Mesothelial cell of epicardium (in vitro differentiated cells): ENCODE measurements around the gene OCLN. TPM values are rescaled to one million over a fixed set of nuclear protein-coding genes. Genes with fewer than 3 reads are reported as not detected.
"Not testable (repeated sequence)": the region's sequence is repeated elsewhere in the genome, so short reads cannot be mapped to it uniquely, and the experiment has no call there.

Experiments
- DNase-seq, 2 experiments: peaks; one replicate each; pipeline ENCODE4 v3.0.0; 2021; ENCODE audit warnings: low spot score in 2 of 2; ENCODE audit not compliant: unreplicated experiment in 2 of 2
- H3K27ac Mint-ChIP-seq: 2 replicates; pipeline ENCODE4 v1.8.0; 2021; ENCODE audit warnings: mixed read lengths
- H3K27me3 Mint-ChIP-seq: 2 replicates; pipeline ENCODE4 v1.8.0; 2021; ENCODE audit warnings: low read depth, mixed read lengths
- H3K36me3 Mint-ChIP-seq: 2 replicates; pipeline ENCODE4 v1.8.0; 2021; ENCODE audit warnings: mixed read lengths
- H3K4me1 Mint-ChIP-seq: 2 replicates; pipeline ENCODE4 v1.8.0; 2021; ENCODE audit warnings: mixed read lengths
- H3K4me3 Mint-ChIP-seq: 2 replicates; pipeline ENCODE4 v1.8.0; 2021; ENCODE audit warnings: mild to moderate bottlenecking, moderate library complexity, mixed read lengths
- H3K9me3 Mint-ChIP-seq: 2 replicates; pipeline ENCODE4 v1.8.0; 2021; ENCODE audit warnings: mixed read lengths
- CTCF ChIP-seq: fragments of 200-600 bp; sonication (generic); IDR thresholded peaks from one replicate; pipeline ENCODE4 v1.5.0; 2021; ENCODE audit warnings: antibody characterized with exemption; ENCODE audit not compliant: unreplicated experiment
- total RNA-seq: library from RNA; stranded (reverse); gene quantifications from 3 replicates; pipeline ENCODE4 v1.2.1, GENCODE V29; 2021

The OCLN gene
- total RNA-seq, 1 donor from 2014 or later: 37.8 TPM

DNA sequence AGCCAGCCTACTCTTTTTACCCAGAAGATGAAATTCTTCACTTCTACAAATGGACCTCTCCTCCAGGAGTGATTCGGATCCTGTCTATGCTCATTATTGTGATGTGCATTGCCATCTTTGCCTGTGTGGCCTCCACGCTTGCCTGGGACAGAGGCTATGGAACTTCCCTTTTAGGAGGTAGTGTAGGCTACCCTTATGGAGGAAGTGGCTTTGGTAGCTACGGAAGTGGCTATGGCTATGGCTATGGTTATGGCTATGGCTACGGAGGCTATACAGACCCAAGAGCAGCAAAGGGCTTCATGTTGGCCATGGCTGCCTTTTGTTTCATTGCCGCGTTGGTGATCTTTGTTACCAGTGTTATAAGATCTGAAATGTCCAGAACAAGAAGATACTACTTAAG, 16.6 kb downstream of the OCLN start:
- H3K9me3 Mint-ChIP-seq: no peaks in the 10 kb centered on the region
- peaks cover 3% of the 10 kb centered on the region for H3K4me1 Mint-ChIP-seq
- H3K27me3 Mint-ChIP-seq: no peaks in the 10 kb centered on the region
- H3K4me3 Mint-ChIP-seq: no peak overlapping the region
- peaks cover 39% of the 10 kb centered on the region for H3K36me3 Mint-ChIP-seq
- no peak overlapping the region for H3K27ac Mint-ChIP-seq
- TF ChIP-seq CTCF: no peak
- no peak for DNase-seq

GRCh38 chr5:69510694-69511093, 18.1 kb downstream of the OCLN start:
- H3K27ac Mint-ChIP-seq: no peak overlapping the region
- H3K4me1 Mint-ChIP-seq: peaks cover 3% of the 10 kb centered on the region
- no peaks in the 10 kb centered on the region for H3K27me3 Mint-ChIP-seq
- peaks cover 38% of the 10 kb centered on the region for H3K36me3 Mint-ChIP-seq
- no peaks in the 10 kb centered on the region for H3K9me3 Mint-ChIP-seq
- no peak for TF ChIP-seq CTCF
- no peak for DNase-seq
- H3K4me3 Mint-ChIP-seq: no peak overlapping the region

- no peak for TF ChIP-seq CTCF
Observed at GRCh38 chr5:69512740-69513260, 20.2 kb downstream of the OCLN start.

GRCh38 chr5:69515570-69515969, 23.0 kb downstream of the OCLN start:
- H3K36me3 Mint-ChIP-seq: peaks cover 18% of the 10 kb centered on the region

More at GRCh38 chr5:69512740-69513260, 20.2 kb downstream of the OCLN start:
- Mint-ChIP-seq H3K27me3 (no peaks in the 10 kb centered on the region), H3K36me3 (peaks cover 34% of the 10 kb centered on the region), H3K27ac (peak overlapping the region; percentile 16), H3K4me1 (peaks cover 8% of the 10 kb centered on the region), H3K4me3 (no peak overlapping the region), H3K9me3 (no peaks in the 10 kb centered on the region)
- no peak for DNase-seq

DNA sequence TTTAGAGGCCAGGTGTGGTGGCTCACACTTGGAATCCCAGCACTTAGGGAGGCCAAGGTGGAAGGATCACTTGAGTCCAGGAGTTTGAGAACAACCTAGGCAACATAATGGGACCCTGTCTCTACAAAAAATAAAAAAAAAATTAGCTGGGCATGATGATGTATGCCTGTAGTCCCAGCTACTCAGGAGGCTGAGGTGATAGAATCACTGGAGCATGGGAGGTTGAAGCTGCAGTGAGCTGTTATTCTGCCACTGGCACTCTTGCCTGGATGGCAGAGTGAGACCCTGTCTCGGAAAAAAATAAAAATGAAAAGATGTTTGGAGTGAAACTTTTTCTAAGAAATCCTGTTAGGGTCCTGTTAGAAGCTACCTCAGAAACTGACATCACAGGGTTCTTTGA, 24.2 kb downstream of the OCLN start:
- DNase-seq: no peak
- H3K4me1 Mint-ChIP-seq: peaks cover 16% of the 10 kb centered on the region
- H3K36me3 Mint-ChIP-seq: peaks cover 19% of the 10 kb centered on the region
- no peaks in the 10 kb centered on the region for H3K9me3 Mint-ChIP-seq
- no peaks in the 10 kb centered on the region for H3K27me3 Mint-ChIP-seq
- H3K4me3 Mint-ChIP-seq: no peak overlapping the region
- no peak overlapping the region for H3K27ac Mint-ChIP-seq
- TF ChIP-seq CTCF: no peak

More at GRCh38 chr5:69515570-69515969, 23.0 kb downstream of the OCLN start:
- H3K9me3 Mint-ChIP-seq, DNase-seq, H3K27ac Mint-ChIP-seq, H3K4me3 Mint-ChIP-seq, H3K27me3 Mint-ChIP-seq: not testable (repeated sequence)
- peaks cover 16% of the 10 kb centered on the region for H3K4me1 Mint-ChIP-seq

DNA sequence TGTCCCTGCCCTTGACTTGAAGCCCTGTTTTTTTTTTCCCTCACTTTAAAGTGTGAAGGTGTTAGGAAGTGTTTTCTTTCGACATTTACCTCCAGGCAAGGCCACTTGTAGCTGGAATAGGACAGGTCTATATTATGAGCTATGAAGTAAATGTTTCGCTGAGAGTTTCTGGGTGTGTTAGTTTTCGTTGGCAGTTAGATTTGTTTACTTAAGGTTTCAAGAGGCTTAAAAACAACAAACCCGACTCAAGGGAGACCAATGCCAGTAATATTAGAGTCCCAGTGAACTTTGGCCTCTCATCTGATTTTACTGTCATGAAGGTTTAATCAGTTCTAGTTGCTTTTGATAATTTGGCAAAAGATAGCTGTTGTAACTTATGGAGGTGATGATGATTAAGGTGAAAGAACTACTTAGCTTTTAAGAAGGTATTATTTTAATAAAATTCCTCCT, 25.2 kb downstream of the OCLN start:
- Mint-ChIP-seq H3K4me3 (no peak overlapping the region), H3K27ac (peak overlapping the region; percentile 86), H3K4me1 (peaks cover 16% of the 10 kb centered on the region), H3K36me3 (peaks cover 17% of the 10 kb centered on the region), H3K27me3 (no peaks in the 10 kb centered on the region), H3K9me3 (no peaks in the 10 kb centered on the region)
- no peak for DNase-seq
- no peak for TF ChIP-seq CTCF
